ENCODE measurements around the gene MVD.

DNA sequence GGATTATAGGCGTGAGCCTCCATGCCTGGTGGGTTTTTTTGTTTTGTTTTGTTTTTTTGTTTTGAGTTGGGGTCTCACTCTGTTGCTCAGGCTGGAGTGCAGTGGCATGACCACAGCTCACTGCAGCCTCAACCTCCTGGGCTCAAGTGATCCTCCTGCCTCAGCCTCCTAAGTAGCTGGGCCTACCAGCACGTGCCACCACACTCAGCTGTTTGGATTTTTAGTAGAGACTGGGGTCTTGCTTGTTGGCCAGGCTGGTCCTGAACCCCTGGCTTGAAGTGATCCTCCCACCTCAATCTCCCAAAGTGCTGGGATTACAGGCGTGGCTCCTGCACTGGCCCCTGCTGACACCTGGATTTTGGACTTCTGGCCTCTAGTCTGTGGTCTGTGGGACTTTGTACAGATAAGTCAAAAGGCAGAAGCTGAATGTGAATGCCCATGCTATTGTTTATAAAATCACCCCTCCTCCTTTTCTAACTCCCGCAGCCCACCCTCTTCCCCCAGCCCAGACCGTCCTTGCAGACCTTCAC is 17.7 kb upstream of the MVD start:
- TF ChIP-seq POLR2A (IDR thresholded peaks at IDR 0.05) (no peak), POLR2AphosphoS5 (IDR thresholded peaks at IDR 0.05) (no peak)
- TF ChIP-seq, protein P1, sequence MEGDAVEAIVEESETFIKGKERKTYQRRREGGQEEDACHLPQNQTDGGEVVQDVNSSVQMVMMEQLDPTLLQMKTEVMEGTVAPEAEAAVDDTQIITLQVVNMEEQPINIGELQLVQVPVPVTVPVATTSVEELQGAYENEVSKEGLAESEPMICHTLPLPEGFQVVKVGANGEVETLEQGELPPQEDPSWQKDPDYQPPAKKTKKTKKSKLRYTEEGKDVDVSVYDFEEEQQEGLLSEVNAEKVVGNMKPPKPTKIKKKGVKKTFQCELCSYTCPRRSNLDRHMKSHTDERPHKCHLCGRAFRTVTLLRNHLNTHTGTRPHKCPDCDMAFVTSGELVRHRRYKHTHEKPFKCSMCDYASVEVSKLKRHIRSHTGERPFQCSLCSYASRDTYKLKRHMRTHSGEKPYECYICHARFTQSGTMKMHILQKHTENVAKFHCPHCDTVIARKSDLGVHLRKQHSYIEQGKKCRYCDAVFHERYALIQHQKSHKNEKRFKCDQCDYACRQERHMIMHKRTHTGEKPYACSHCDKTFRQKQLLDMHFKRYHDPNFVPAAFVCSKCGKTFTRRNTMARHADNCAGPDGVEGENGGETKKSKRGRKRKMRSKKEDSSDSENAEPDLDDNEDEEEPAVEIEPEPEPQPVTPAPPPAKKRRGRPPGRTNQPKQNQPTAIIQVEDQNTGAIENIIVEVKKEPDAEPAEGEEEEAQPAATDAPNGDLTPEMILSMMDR (IDR thresholded peaks at IDR 0.05), result no peak

All from breast epithelium (tissue), 3 donors.